NCI-H1417 treated with DMSO at 0.1 percent for 48 hours (cell line): Measurements from ENCODE around the gene ERGIC1.
"Not testable (repeated sequence)": the region's sequence is repeated elsewhere in the genome, so short reads cannot be mapped to it uniquely, and the experiment has no call there.

Source experiments
- DNase-seq: peaks from one replicate; lab custom pipeline; 2025; lab: John Stamatoyannopoulos, UW

Gene ERGIC1, protein sequence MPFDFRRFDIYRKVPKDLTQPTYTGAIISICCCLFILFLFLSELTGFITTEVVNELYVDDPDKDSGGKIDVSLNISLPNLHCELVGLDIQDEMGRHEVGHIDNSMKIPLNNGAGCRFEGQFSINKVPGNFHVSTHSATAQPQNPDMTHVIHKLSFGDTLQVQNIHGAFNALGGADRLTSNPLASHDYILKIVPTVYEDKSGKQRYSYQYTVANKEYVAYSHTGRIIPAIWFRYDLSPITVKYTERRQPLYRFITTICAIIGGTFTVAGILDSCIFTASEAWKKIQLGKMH

DNA sequence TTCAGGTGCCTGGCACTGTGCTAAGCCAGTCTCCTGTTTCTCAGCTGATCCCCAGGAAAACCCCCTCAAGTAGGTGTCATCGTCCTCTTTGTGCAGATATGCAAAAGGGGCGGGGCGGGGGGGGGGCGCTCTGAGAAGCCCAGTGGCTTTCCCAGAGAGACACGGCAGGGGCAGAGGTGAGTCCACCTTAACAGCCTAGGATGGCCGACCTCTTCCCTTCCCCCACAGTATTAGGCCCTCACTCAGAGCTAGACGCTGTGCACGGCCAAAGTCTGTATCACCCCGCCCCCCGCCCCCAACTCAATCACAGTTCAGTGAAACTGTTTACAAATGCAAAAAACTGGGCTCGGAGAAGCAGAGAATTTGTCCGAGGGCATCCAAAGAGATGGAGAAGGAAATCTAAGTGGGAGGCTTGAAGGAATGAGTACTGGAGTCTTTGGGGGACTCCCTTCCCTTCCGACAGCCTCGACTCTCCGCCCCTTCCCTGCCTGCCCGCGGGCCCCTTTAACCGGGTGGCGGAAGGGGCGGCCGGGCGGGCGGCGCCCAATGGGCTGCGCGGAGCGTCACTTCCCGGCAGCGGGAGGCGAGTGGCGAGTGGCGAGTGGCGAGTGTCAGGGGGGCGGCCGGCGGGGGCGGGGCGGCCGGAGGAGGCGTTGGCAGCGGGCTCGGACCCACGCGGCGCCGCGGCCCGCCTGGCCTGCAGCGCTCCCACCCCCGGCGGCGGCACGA lies at the start of gene ERGIC1:
Gene ERGIC1 (plus strand): TSS at position 566 of the 729 bp plus-strand sequence. CDS start 163 bp downstream, at position 729.
- DNase-seq = no peak

DNA sequence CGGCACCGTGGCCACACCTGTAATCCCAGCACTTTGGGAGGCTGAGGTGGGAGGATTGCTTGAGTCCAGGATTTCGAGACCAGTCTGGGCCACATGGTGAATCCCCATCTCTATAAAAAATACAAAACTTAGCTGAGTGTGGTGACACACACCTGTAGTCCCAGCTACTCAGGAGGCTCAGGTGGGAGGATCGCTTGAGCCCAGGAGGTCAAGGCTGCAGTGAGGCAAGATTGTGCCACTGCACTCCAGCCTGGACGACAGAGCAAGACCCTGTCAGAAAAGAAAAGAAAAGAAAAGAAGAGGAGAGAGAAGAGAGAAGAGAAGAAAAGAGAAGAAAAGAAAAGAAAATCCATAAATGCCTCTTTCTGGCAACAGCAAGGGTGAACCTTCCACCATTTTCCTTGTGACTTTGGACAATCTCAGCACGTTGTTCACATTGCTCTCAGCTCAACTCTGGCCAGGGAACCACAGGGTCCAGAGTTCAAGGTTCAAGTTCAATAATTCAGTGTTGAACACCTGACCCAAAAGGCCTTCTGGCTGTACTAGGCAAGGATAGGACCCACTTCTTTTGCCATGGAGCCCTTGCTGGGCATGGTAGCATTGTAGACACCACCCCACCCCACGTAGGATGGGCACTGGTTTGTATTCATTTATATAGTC lies 48.5 kb upstream of the ERGIC1 start:
- DNase-seq = no peak

DNA sequence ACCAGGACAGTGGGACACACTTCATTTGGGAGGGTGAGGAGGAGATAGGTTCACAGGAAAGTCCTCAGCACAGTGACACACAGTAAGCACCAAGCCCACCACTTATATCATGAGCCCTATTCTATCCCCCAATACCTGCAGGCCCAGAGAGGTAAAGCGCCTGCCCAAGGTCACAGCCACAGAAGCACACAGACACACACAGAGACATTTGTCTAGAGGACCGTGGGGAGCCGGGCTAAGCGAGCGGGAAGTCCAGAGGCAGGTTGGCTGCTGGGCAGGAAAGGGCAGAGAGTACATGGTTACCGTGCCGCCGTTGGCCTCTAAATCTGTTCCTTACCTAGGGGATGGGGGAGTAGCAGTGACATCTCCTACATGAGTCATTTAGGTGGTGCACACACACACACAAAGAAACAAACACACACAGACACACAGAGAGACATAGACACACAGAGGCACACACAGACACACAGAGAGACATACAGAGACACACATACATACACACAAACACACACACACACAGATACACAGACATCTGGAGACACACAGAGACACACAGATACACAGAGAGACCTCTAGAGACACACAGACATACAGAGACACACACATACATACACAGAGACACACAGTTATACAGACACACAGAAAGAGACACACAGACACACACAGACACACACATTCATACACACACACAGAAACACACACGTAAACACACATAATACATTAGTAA lies 47.2 kb upstream of the ERGIC1 start:
- no peak for DNase-seq

DNA sequence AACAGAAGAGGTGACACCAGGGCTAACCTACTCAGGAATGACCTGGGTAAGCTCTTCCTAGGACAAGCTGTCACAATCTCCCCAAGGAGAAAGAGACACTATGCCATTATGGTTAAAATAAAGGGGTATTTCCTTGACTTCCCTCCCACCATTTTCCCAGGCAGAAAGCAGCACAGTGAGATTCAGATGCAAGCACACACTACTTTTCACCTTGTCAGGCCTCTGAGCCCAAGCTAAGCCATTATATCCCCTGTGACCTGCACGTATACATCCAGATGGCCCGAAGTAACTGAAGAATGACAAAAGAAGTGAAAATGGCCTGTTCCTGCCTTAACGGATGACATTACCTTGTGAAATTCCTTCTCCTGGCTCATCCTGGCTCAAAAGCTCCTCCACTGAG lies 46.5 kb upstream of the ERGIC1 start:
- not testable (repeated sequence) for DNase-seq

DNA sequence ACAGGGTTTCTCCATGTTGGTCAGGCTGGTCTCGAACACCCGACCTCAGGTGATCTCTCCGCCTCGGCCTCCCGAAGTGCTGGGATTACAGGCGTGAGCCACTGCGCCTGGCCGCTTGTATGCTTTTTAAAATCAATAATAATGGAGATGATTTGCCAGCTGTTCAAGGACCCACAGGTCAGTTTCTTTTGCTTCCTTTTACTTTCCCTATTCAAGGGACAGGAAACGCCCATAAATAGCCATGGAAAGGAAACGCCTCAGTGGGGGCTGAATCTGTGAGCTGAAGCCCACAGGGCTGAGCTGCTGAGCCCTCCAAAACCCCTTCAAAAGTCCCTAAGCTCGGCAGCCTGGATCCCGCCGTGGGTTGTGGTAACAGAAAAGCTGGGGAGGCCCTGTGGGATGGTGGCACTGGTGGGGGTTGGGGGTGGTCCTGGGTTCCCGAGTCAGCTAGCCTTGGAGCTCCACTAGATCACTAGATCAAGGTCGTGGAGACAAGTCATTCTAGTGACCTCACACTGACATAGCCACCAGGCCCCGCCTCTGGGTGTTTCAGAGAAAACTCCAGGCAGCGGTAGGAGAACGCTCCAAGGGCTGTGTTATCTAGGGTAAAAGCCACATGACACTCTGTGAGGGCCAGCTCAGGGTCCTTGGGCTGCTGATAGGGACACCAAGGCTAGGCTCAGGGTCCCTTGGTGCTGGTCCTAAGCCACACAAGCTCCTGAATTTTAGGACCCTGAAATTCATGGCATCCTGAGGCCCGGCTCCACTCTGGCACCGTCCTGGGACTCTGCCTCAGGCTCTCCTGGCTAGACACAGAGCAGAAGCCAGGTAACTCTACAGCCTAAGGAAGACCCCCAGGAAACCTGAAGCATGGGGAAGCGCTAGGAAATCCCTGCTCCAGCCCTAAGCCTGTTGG lies 45.0 kb upstream of the ERGIC1 start:
- DNase-seq = no peak

DNA sequence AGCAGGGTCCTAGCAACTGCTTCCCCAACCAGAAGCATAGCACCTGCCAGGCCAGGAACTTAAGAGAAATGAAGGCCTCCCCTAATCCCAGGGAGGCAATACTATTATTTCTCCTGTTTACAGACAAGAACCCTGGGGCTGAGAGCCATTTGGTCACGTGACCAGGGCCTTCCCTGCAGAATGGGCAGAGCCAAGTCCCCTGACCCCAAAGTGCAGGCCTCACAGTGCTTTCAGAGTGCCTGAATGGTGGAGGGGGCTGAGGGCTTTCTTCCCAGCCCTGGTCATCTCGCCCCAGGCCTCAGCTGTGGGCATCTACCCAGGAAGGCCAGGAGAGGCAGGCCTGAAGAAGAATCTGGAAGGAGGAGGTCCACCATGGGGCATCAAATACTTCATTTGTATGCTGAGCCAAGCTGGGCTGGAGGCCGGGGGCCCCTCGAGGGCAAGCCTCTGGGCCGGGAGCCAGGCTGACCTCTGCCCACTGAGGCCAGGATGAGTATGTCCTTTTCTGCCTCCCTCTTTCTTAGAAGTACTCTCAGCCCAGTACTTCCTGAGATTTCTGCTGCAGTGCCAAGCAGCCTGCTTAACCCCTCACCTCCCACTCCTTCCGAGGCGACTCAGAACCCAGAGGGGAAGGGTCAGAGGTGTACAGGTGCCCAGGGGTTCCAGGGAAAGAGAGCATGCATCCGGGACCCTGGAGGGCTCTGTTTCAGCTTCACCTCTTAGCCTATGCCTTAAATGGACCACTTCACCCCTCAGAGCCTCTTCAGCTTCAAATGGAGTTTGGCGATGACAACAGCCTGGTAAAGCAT lies 44.2 kb upstream of the ERGIC1 start:
- DNase-seq = no peak

DNA sequence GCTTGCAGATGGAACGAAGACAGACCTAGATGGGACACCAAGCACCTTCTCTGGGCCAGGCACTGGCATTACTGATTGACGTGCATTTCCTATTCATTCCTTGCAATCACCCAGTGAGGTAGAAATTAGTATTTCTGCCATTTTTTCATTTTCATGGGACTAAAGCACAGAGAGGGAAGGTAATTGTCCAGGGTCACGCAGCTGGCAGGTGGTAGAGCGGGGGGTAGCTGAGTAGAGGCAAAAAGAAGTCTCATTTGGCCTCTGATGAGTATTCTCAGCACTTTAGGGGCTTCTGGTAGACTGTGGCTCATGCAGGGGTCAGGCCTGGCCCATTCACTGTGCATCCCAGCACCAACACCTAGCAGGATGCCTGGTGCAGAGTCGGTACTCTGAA lies 43.6 kb upstream of the ERGIC1 start:
- DNase-seq = no peak

DNA sequence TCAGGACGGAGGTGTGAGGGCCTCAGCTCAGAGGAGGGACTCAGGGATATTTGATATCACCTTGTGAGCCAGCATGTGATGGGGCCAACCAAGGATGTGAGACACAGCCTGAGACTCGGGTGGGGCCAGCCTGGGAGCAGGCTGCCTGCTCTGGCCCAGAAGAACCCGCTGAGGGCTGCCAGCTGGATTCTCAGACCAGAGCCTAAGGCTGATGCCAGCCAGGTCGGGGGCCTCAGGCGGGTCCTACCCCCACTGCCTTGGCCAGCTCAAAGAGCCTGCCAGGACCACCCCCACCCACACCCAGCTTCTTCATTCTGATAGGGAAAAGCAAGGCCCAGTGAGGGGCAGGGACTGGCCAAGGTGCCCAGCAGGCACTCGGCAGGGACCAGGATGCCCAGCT lies 42.8 kb upstream of the ERGIC1 start:
- DNase-seq = no peak

DNA sequence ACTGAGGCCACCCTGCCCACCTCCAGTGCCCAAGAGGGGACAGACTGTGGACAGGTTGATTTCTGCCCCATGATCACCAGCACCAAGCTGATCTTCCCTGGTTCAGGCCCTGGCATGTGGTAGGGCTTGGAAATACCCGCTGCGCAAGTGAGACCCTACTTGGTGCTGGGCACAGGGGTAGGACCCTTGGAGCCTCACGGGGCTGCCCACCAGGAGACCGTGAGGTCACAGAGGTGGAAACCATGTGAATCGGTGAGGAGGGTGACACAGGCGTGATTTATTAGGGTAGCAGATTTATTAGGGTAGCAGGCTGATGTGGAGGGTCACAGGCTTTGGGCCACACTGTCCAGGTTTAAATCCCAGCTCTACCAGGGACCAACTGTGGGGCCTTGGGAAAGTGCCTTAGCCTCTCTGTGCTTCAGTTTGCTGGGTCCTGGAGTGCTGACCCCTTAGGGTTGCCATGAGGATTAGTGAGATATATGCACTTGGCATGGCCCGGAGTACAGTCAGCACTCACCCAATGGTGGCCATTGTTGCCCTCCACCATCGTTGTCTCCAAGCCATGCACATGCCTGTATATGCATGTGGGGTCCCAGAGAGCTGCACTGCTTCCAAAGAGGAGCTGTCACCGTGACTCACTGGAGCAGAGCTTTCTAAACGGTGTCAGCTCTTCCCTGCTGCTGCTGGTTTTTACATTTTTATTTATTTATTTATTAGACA lies 42.2 kb upstream of the ERGIC1 start:
- DNase-seq = no peak

DNA sequence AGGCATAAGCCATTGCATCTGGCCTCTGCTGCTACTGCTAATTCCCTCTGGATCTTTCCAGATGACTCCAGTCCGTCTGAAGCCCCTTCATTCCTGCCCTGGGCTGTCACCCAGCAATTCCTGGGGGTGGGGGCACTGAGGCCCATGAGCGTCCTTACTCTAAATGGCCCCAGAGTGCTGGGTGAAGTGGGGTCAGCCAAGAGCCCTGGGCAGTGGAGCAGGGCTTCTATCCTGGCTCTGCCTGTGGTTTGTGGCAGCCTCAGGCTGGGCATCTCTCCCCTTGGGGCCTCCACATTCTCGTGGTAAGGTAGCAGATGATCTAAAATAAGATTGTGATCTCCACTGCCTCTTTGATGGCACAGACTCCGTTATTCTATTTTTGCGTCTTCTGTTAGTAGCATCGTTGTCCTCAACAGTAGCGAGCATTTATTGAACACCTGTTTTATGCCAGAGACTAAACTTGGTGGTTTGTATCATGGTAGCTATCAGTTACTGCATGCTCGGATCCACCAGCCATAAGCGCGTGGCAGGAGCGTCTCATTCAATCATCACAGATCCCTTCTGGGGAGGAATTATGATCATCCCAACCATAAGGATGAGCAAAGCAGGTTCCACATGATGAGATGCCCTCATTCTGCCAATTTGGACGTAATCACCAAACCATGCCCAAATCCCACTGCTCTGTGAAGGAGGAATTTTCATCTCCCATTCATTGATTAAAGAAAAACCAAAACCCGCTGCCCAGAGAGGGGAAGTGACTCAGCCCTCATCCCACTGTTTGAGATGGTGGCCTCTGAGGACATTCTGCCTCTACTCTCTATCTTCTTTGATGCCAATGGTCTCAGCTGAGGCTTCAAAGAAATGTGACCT lies 41.1 kb upstream of the ERGIC1 start:
- no peak for DNase-seq

DNA sequence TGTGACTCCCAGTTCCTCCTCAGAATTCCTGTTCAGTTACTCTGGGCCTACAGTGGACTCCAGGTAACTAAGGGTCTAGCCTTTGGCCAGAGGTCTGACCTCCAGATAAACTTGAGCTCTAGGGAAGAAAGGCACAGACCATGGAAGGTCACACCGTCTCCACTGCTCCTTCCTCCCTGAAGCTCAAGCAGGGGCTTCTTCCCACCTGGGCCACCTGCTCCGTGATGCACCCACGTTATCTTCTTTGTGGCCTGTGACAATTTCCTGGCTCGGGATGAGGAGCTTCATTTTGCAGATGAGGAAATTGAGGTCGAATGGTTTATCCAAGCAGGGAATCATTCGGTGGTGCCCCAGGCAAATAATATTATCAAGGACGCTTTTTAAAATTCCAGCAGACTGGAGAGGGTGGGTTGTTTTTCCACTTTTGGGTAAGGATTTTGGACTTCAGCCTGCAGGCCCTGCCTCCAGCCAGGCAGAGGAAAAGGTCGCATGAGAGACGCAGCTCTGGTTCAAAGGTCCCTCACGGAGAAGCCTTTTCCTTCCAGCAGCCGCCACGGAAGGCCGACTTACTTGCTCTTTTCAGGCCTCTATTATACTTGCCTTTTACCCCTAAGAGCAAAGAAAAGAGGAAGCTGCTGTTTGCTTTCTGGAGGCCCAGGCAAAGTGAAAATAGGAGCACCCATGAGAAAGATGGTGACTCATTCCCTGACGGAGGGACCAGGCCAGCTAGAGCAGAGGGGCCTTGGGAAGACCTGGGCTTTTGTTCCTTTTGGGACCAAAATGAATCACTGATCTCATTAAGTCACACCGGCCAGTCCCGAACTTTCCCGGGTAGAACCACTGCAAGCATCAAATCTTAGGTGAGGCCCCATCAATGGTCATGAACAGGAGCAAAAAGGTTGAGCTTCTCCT lies 40.2 kb upstream of the ERGIC1 start:
- DNase-seq = no peak

DNA sequence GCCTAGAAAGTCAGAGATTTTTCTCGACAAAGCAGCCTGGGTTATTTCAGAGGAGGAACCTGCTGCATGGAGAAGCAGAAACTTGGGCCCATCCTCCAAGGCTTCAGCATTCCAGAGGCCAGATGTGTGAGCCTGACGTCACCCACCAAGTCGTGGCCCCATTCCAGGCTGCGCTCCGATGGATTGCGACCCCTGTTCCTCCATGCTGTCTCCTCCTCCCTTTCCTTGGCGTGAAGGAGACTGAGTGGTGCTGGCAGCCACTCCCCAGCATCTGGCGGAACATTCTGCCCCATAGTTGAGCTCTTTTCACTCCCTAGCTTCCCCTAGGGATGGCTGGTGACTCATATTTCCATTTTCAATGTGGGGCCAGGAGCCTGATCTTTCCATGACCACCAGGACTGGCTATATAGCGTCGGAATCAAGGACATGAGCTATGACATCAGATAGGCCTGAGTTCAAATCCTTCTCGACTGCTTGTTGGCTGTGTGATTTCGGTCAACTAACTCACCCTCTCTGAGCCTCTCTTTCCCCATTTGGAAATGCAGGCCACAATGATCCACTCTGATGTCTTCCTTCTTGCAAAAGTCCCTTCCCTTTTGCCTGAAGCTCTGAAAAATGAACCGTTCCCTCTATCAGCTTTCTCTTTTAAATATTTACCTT lies 38.6 kb upstream of the ERGIC1 start:
- no peak for DNase-seq

DNA sequence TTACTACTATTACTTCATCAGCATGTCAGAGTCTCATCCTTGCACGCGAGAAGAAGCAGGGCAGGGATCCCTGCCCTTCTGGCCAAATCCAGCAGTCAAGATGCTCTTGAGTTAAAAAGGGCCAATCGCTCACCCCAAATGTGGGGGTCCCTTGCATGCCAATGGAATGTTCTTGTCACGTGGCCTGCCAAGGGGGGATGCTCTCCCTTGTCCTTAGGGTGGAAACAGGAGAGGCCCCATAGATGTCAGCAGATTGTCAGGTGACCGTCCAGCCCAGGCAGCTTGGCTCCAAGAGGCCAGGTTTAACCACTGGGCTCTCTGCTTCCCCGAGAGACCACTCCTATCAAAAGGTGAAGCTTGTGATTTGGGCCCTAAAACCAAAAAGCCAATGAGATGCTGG lies 37.7 kb upstream of the ERGIC1 start:
- no peak for DNase-seq

DNA sequence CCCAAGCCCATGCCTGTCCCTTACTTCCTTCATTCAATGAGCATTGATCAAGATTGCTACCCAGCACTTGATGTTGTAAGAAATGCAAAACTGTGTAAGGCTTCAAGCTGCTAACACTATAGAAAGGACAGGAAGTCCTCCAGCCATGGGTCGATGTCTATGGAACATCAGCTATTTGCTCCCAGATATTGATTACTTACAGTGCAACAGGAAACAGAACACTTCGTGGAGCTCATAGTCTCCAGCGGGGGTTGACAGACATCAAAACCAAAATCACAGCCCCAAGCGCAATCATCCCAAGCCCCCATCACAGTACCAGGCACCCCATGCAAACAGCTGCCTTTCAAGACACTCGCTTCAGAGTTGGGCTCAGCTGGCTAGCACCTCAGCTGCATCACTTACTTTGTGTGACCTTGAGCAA lies 36.3 kb upstream of the ERGIC1 start:
- DNase-seq = no peak

DNA sequence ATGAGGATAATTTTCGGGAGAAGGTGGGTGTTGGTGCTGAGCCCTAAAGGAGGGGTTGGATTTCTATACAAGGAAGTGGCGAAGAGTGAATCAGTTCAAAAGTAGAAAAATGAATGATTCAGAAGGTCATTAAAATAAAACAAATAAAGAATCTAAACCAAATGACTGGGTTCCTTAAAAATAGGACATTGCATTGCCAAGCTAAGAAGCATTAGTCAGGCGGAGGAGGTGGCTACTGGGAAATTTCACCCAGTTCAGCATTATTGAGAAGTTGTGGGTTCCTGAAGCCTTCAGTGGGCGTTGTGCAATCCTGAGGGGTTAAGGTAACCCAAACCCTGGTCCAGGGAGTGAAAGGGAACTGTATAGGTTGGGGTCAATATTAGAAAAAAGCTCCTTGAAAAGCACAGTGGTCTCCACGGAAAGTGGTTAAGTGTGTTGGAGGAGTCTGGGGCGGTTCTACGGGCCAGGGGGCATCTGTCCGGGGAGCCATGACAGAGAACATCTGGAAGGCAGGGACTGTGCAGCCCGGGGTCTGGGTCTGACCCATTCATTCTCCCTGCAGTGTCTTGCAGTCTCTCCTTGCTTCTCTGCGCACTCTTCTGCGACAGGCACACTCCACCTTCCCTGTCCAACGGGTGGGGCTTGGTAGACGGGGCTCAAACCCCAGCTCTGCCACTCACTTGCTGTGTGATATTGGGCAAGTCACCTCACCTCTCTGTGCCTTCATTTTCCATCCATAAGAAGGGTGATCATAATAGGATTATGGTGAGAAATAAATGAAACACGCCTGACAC lies 35.4 kb upstream of the ERGIC1 start:
- DNase-seq = no peak

DNA sequence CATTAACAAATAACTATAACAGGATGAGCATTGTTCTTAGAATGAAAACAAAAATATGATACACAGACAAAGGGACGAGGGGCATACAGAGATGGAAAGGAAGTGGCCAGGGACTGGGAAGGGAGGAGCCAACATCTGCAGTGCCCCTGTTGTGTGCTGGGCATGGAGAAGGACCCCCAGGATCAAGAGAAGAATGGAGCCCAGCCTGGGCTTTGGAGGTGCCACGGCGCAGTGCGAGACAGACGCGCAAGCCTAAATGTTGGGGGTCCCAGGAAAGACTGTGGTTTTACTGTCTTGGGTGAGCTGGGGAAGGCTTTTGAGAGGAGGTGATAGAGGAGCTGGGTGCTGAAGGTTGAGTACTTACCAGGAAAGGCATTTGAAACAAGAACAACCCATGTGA lies 34.6 kb upstream of the ERGIC1 start:
- DNase-seq = no peak
